ENCODE data around the gene LSM10. TPM values are rescaled to one million over a fixed set of nuclear protein-coding genes. Genes with fewer than 3 reads are reported as not detected.

LSM10 gene
- total RNA-seq, 1 donor from 2014 or later = 59.3 TPM

- intact Hi-C loops (cut with DNase I) = loop anchor here (1.0 to 10.0 kb wide), 3 partner anchors 10 to 235 kb away; partner anchors contain the start of genes LSM10 and THRAP3
- ATAC-seq = peak; percentile 10
- DNase-seq (ENCODE audit: missing footprints) = no peak
Observed at GRCh38 chr1:36387141-36387949, 10.4 kb downstream of the LSM10 start.

GRCh38 chr1:36386265-36387140 is 11.2 kb downstream of the LSM10 start:
- DNase-seq (ENCODE audit: missing footprints) = peak; percentile 95
- intact Hi-C loops (cut with DNase I) = loop anchor here (1.0 to 10.0 kb wide), 3 partner anchors 11 to 234 kb away; partner anchors contain the start of genes LSM10 and THRAP3
- peak; percentile 84 for ATAC-seq

GRCh38 chr1:36385410-36386264 is 12.1 kb downstream of the LSM10 start, which contains the start of gene STK40:
Gene STK40, minus strand, starts transcription at chr1:36385924. Its CDS starts 24,592 bp downstream, at chr1:36361332.
- intact Hi-C loops (cut with DNase I) = loop anchor here (5.0 to 10.0 kb wide), 2 partner anchors 161 to 233 kb away; partner anchors contain the start of gene THRAP3

GRCh38 chr1:36384542-36385409 is 12.9 kb downstream of the LSM10 start:
- intact Hi-C loops (cut with DNase I) = loop anchor here (5.0 to 10.0 kb wide), 2 partner anchors 160 to 232 kb away; partner anchors contain the start of gene THRAP3
- no peak for ATAC-seq
- peak; percentile 87 for DNase-seq (ENCODE audit: missing footprints)

More at GRCh38 chr1:36385410-36386264, 12.1 kb downstream of the LSM10 start, which contains the start of gene STK40:
- peak; percentile 97 for DNase-seq (ENCODE audit: missing footprints)
- ATAC-seq = peak; percentile 91

GRCh38 chr1:36383240-36383639 is 14.5 kb downstream of the LSM10 start:
- no peak for ATAC-seq
- intact Hi-C loops (cut with DNase I) = loop anchor here (10.0 kb wide), 1 partner anchor 158 kb away; the partner anchor contains the start of gene THRAP3
- no peak for DNase-seq (ENCODE audit: missing footprints)

GRCh38 chr1:36382669-36383068 is 15.0 kb downstream of the LSM10 start:
- DNase-seq (ENCODE audit: missing footprints) (no peak), ATAC-seq (no peak)
- intact Hi-C loops (cut with DNase I) = loop anchor here (10.0 kb wide), 1 partner anchor 158 kb away; the partner anchor contains the start of gene THRAP3

- intact Hi-C loops (cut with DNase I) = loop anchor here (10.0 kb wide), 1 partner anchor 157 kb away; the partner anchor contains the start of gene THRAP3
- ATAC-seq (no peak), DNase-seq (ENCODE audit: missing footprints) (no peak)
Observed at GRCh38 chr1:36382231-36382630, 15.5 kb downstream of the LSM10 start.

GRCh38 chr1:36381405-36381804 is 16.3 kb downstream of the LSM10 start:
- intact Hi-C loops (cut with DNase I) = loop anchor here (10.0 kb wide), 1 partner anchor 157 kb away; the partner anchor contains the start of gene THRAP3
- DNase-seq (ENCODE audit: missing footprints) (no peak), ATAC-seq (no peak)

- intact Hi-C loops (cut with DNase I) = loop anchor here (10.0 kb wide), 1 partner anchor 156 kb away; the partner anchor contains the start of gene THRAP3
- ATAC-seq (no peak), DNase-seq (ENCODE audit: missing footprints) (no peak)
Observed at GRCh38 chr1:36380782-36381181, 16.9 kb downstream of the LSM10 start.

GRCh38 chr1:36380143-36380619 is 17.5 kb downstream of the LSM10 start:
- intact Hi-C loops (cut with DNase I) = loop anchor here (10.0 kb wide), 1 partner anchor 155 kb away; the partner anchor contains the start of gene THRAP3
- ATAC-seq (no peak), DNase-seq (ENCODE audit: missing footprints) (no peak)

GRCh38 chr1:36377791-36378492 is 19.8 kb downstream of the LSM10 start:
- ATAC-seq = no peak
- no peak for DNase-seq (ENCODE audit: missing footprints)
- intact Hi-C loops (cut with DNase I) = no loop called here

- no peak for DNase-seq (ENCODE audit: missing footprints)
- ATAC-seq = no peak
- intact Hi-C loops (cut with DNase I) = no loop called here
Observed at GRCh38 chr1:36372617-36373016, 25.1 kb downstream of the LSM10 start.

GRCh38 chr1:36369061-36369861 is 28.4 kb downstream of the LSM10 start:
- DNase-seq (ENCODE audit: missing footprints) (peak; percentile 89), ATAC-seq (no peak)
- intact Hi-C loops (cut with DNase I) = loop anchor here (2.0 to 5.0 kb wide), 2 partner anchors 47 to 52 kb away; partner anchors contain the start of gene EVA1B

GRCh38 chr1:36367798-36368197 is 29.9 kb downstream of the LSM10 start:
- DNase-seq (ENCODE audit: missing footprints) (no peak), ATAC-seq (no peak)
- intact Hi-C loops (cut with DNase I) = loop anchor here (2.0 to 5.0 kb wide), 2 partner anchors 45 to 53 kb away; partner anchors contain the start of gene EVA1B

GRCh38 chr1:36367066-36367465 is 30.6 kb downstream of the LSM10 start:
- no peak for DNase-seq (ENCODE audit: missing footprints)
- intact Hi-C loops (cut with DNase I) = loop anchor here (5.0 kb wide), 1 partner anchor 45 kb away; the partner anchor contains the start of gene EVA1B
- ATAC-seq = no peak
